Measurements from ENCODE around the gene CTSE. TPM values are rescaled to one million over a fixed set of nuclear protein-coding genes. Genes with fewer than 3 reads are reported as not detected.
"Not testable (repeated sequence)": the region's sequence is repeated elsewhere in the genome, so short reads cannot be mapped to it uniquely, and the experiment has no call there.

The CTSE gene
- total RNA-seq, 2 donors from 2014 or later, result 10.1 to 10.8 TPM

DNA sequence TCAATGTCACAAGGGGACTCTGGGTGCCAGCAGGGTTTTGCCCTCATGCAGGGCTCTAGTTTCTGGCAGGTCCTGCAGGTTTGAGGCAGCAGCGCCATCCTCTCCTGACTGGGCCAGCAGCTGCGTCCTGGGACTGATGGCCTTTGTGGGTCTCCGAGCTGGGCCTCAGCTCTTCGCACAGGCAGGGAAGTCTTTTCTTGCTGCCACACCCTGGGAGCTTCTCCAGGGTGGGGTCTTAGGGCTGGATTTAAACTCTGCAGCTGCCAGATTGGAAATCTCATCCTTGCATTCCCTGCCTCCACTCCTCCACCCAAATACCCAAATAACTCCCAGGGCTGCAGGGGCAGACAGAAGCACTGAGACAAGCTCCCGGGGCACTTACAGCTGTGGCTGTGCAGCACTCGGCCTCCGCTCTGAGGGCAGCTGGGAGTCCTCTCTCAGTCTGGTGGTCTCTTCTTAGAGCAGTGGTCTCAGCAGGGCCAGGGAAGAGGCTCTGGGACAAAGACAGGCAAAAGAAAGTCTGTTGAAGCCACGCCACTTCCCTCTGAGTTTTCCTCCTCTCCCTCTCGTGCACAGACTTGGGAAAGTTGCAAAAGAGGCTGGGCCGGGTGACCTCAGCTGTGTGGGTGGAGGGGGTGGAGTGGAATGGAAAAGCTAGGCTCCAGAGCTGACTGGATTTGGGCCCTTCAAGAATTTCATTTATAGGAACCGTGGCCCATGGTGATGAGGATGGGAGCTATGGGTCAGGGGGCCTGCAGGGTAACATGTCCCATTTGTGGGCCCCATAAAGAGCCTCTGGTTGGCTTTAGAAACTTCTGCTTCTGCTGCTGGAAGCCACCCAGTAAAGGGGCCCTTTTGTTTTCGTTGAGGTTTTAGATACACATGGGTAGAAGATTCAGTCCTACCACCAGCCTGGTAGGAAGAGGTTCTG, 20.6 kb downstream of the CTSE start, which contains the start of gene RAB7B:
Gene RAB7B (minus strand): TSS at position 525 of the 931 bp plus-strand sequence. CDS start 9,260 bp downstream, outside the sequence.
- no peaks in the 10 kb centered on the region for H3K36me3 ChIP-seq
- H3K27me3 ChIP-seq, result no peaks in the 10 kb centered on the region
- no peaks in the 10 kb centered on the region for H3K9me3 ChIP-seq
- H3K4me3 ChIP-seq, result peak within 1 kb of the TSS; percentile 12
- intact Hi-C loops (cut with DNase I), result no loop called here
- peak within 1 kb of the TSS; percentile 53 for H3K27ac ChIP-seq
- no peak within 1 kb of the TSS for H3K9ac ChIP-seq (ENCODE audit: low read depth in 2 of 2, low read length in 2 of 2)
- DNase-seq, result peak; percentile 61
- TF ChIP-seq, protein P1, sequence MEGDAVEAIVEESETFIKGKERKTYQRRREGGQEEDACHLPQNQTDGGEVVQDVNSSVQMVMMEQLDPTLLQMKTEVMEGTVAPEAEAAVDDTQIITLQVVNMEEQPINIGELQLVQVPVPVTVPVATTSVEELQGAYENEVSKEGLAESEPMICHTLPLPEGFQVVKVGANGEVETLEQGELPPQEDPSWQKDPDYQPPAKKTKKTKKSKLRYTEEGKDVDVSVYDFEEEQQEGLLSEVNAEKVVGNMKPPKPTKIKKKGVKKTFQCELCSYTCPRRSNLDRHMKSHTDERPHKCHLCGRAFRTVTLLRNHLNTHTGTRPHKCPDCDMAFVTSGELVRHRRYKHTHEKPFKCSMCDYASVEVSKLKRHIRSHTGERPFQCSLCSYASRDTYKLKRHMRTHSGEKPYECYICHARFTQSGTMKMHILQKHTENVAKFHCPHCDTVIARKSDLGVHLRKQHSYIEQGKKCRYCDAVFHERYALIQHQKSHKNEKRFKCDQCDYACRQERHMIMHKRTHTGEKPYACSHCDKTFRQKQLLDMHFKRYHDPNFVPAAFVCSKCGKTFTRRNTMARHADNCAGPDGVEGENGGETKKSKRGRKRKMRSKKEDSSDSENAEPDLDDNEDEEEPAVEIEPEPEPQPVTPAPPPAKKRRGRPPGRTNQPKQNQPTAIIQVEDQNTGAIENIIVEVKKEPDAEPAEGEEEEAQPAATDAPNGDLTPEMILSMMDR (IDR thresholded peaks at IDR 0.05), result no peak
- H3K4me1 ChIP-seq, result no peaks in the 10 kb centered on the region

DNA sequence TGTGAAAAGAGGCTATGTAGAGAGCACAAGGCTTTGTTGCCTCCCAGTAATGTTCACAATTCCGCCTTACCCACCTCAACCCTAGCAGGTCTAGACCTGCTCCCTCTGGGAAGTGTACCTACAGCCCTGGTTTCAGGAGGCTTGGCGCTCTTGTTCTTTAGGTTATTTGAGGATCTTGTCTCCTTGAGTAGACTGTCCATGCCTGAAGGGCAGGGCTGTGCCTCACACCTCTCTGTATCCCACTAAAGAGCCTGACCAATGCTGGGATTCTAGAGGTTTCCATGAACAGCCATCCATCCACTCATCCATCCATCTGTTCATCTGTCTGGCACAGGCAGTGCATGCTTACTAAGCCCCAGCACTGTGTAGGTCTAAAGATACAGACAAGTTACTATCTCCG, 21.5 kb downstream of the CTSE start:
- no peak for DNase-seq
- Histone ChIP-seq H3K9ac (ENCODE audit: low read depth in 2 of 2, low read length in 2 of 2) (no peak overlapping the region), H3K36me3 (no peaks in the 10 kb centered on the region), H3K27me3 (no peaks in the 10 kb centered on the region), H3K9me3 (no peaks in the 10 kb centered on the region), H3K4me3 (no peak overlapping the region), H3K27ac (no peak overlapping the region), H3K4me1 (no peaks in the 10 kb centered on the region)
- TF ChIP-seq, protein P1 (IDR thresholded peaks at IDR 0.05), result no peak
- intact Hi-C loops (cut with DNase I), result no loop called here

DNA sequence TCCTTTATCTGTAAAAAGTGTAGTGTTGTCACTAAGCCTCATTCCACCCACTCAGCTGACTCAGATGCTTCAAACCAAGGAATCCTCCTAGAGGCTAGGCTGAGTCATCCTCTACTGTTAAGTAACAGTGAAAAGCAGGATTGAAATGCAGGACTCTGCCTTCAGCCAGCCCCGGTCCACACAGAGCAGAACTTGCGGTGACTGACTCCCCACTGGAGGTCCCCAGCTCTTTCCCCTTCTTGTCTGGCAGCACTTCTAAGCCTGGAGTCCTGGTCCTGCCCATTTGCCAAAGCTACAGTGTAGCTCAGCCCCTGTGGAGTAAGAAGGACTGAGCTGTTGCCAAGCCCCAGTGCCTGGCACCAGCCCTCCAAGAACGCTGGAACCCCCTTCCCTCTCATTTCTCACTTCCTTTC, 22.2 kb downstream of the CTSE start:
- no peaks in the 10 kb centered on the region for H3K27me3 ChIP-seq
- peak; percentile 18 for DNase-seq
- H3K4me1 ChIP-seq, result no peaks in the 10 kb centered on the region
- intact Hi-C loops (cut with DNase I), result no loop called here
- H3K9ac ChIP-seq (ENCODE audit: low read depth in 2 of 2, low read length in 2 of 2), result peak overlapping the region in 1 of 2 donors; percentile 16
- H3K27ac ChIP-seq, result no peak overlapping the region
- TF ChIP-seq, protein P1 (IDR thresholded peaks at IDR 0.05), result no peak
- H3K4me3 ChIP-seq, result no peak overlapping the region
- no peaks in the 10 kb centered on the region for H3K9me3 ChIP-seq
- H3K36me3 ChIP-seq, result no peaks in the 10 kb centered on the region

DNA sequence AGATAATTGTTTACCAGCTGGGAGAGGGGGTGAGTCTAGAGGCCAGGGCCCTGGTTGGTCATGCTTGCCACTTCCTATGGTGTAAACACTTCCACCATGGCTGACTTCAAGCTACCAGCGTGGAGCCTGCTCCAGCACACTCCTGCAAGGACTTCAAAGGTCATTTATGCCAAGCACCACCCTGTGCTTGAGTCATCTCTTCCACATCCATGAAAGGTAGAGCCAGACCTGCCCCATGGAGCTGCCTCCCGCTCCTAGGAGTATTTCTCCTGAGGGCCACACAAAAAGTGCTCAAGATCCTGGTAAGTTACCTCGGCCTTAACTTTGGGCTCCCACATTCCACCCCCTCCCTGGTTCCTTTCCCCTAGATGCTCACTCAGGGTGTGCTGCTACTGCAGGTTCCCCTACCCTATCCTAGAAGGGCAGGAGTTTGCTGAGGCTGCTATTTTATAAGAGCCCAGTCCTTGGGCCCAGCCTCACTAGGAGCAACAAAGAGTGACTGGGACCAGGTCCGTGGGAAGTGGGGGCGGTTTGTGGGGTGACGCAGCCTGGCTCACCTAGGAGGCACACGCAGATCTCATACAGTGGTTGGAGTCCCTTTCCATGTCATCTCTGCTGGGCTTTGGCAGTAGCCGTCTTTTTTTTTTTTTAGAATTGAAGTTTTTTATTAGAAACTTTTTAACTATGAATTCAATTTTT, 22.9 kb downstream of the CTSE start:
- Histone ChIP-seq H3K9me3 (no peaks in the 10 kb centered on the region), H3K4me3 (no peak overlapping the region), H3K4me1 (no peaks in the 10 kb centered on the region), H3K27me3 (no peaks in the 10 kb centered on the region), H3K27ac (no peak overlapping the region), H3K9ac (ENCODE audit: low read depth in 2 of 2, low read length in 2 of 2) (no peak overlapping the region), H3K36me3 (no peaks in the 10 kb centered on the region)
- no peak for DNase-seq
- TF ChIP-seq, protein P1 (IDR thresholded peaks at IDR 0.05), result no peak
- intact Hi-C loops (cut with DNase I), result no loop called here

GRCh38 chr1:205998457-205999241, 25.0 kb downstream of the CTSE start:
- Histone ChIP-seq H3K4me3 (no peak overlapping the region), H3K4me1 (no peaks in the 10 kb centered on the region), H3K27me3 (no peaks in the 10 kb centered on the region), H3K9ac (ENCODE audit: low read depth in 2 of 2, low read length in 2 of 2) (no peak overlapping the region), H3K36me3 (no peaks in the 10 kb centered on the region), H3K27ac (no peak overlapping the region), H3K9me3 (no peaks in the 10 kb centered on the region)
- intact Hi-C loops (cut with DNase I), result no loop called here
- TF ChIP-seq, protein P1 (IDR thresholded peaks at IDR 0.05), result no peak
- DNase-seq, result no peak

DNA sequence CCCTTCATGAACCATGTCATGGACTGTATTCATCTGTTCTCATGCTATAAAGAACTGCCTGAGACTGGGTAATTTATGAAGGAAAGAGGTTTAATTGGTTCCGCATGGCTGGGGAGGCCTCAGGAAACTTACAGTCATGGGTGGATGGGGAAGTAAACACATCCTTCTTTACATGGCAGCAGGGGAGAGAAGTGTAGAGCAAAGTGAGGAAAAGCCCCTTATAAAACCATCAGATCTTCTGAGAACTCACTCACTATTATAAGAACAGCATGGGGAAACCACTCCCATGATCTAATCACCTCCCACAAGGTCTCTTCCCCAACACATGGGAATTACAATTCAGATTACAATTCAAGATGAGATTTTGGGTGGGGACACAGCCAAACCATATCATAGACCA, 27.1 kb downstream of the CTSE start:
- H3K9ac ChIP-seq (ENCODE audit: low read depth in 2 of 2, low read length in 2 of 2); H3K4me1 ChIP-seq; H3K27ac ChIP-seq; intact Hi-C loops (cut with DNase I); H3K4me3 ChIP-seq; DNase-seq; H3K36me3 ChIP-seq; H3K9me3 ChIP-seq; H3K27me3 ChIP-seq: not testable (repeated sequence)

All from colonic mucosa (tissue), 4 donors.